Endothelial cell of umbilical vein (primary cell): ENCODE measurements around the gene PRDX5. TPM values are rescaled to one million over a fixed set of nuclear protein-coding genes. Genes with fewer than 3 reads are reported as not detected.
A peak's percentile ranks its signal among the peaks of the same experiment; 100 is the strongest.

Experiments used
- BruUV-seq: library from RNA; stranded (reverse); fragments of 400-500 nt; replicated peaks from 2 replicates; lab custom pipeline; 2021; lab: Mats Ljungman, UMichigan
- CTCF ChIA-PET: fragments of 300-600, 350-600 bp; sonication (Branson Sonifier 250); formaldehyde crosslinking; loops from one replicate; lab custom pipeline; 2021; ENCODE audit warnings: antibody characterized with exemption, inconsistent platforms; lab: Charles Lee
- POLR2A ChIA-PET: fragments of 300-600, 350-600 bp; sonication (Branson Sonifier 250); formaldehyde crosslinking; loops from one replicate; lab custom pipeline; 2021; ENCODE audit warnings: antibody characterized with exemption, inconsistent platforms; lab: Charles Lee
- DNase-seq: peaks from one replicate; pipeline ENCODE4 v3.0.0-alpha.2; 2011; ENCODE audit warnings: low read depth, low spot score
- FAIRE-seq: peaks from 2 replicates; lab custom pipeline; 2011; peaks lifted over from hg19 to GRCh38; lab: Jason Lieb, UNC
- H2AFZ ChIP-seq: 2 replicates; pipeline ENCODE4 v1.6.0; 2012; ENCODE audit warnings: low read depth, low read length, control low read depth, inconsistent platforms
- H3K27ac ChIP-seq: 2 replicates; pipeline ENCODE4 v1.5.1; 2011; ENCODE audit warnings: low read depth, mild to moderate bottlenecking, control low read depth, low read length, moderate library complexity; ENCODE audit not compliant: insufficient read depth
- H3K27me3 ChIP-seq, 2 experiments: 2 replicates each; pipeline versions ENCODE4 v1.6.0 to v1.6.1; 2011; ENCODE audit warnings: low read length in 2 of 2, mixed read lengths in 1 of 2; ENCODE audit not compliant: control insufficient read depth in 2 of 2, insufficient read depth in 2 of 2
- H3K36me3 ChIP-seq, 2 experiments: 2 replicates in 1 of 2; 3 replicates in 1 of 2; pipeline ENCODE4 v1.5.1; 2011; ENCODE audit warnings: low read length in 2 of 2, mild to moderate bottlenecking in 1 of 2, moderate library complexity in 1 of 2; ENCODE audit not compliant: control insufficient read depth in 2 of 2, insufficient read depth in 2 of 2; ENCODE audit errors: extremely low read depth in 1 of 2
- H3K4me1 ChIP-seq: 3 replicates; pipeline ENCODE4 v1.5.1; 2011; ENCODE audit warnings: mild to moderate bottlenecking, low read length; ENCODE audit not compliant: control insufficient read depth, insufficient read depth; ENCODE audit errors: extremely low read depth
- H3K4me2 ChIP-seq: 2 replicates; pipeline ENCODE4 v1.6.1; 2011; ENCODE audit warnings: low read length, control low read depth, mixed read lengths; ENCODE audit not compliant: insufficient read depth
- H3K4me3 ChIP-seq, 3 experiments: fragments of 200-600 bp in 1 of 3; sonication (generic), shearing (Covaris generic) in 1 of 3; replicated peaks in 1 of 3; 2 replicates each; pipeline ENCODE4 v1.5.1; 2011 to 2016; ENCODE audit warnings: control low read depth in 3 of 3, low read length in 3 of 3, mild to moderate bottlenecking in 2 of 3, inconsistent platforms in 1 of 3, low read depth in 1 of 3, moderate library complexity in 1 of 3; ENCODE audit not compliant: insufficient read depth in 1 of 3
- H3K79me2 ChIP-seq: 2 replicates; pipeline ENCODE4 v1.6.0; 2012; ENCODE audit warnings: low read length, inconsistent platforms; ENCODE audit not compliant: control insufficient read depth, insufficient read depth
- H3K9ac ChIP-seq: replicated peaks from 2 replicates; pipeline ENCODE3; 2011; ENCODE audit warnings: low read length, control low read depth; ENCODE audit not compliant: insufficient read depth; ENCODE audit errors: extremely low read depth
- H3K9me1 ChIP-seq: replicated peaks from 3 replicates; pipeline ENCODE4 v1.6.0; 2011; ENCODE audit warnings: mild to moderate bottlenecking, low read length; ENCODE audit not compliant: control insufficient read depth, insufficient read depth; ENCODE audit errors: extremely low read depth
- H3K9me3 ChIP-seq: replicated peaks from 2 replicates; pipeline ENCODE4 v1.5.1; 2012; ENCODE audit warnings: low read length, inconsistent platforms; ENCODE audit not compliant: control insufficient read depth, insufficient read depth
- H4K20me1 ChIP-seq: replicated peaks from 2 replicates; pipeline ENCODE3; 2011; ENCODE audit warnings: mild to moderate bottlenecking, low read length; ENCODE audit not compliant: control insufficient read depth, insufficient read depth; ENCODE audit errors: extremely low read depth
- EZH2 ChIP-seq: IDR thresholded peaks from 2 replicates; pipeline ENCODE4 v1.6.1; 2012; ENCODE audit warnings: borderline replicate concordance, low read depth, mild to moderate bottlenecking, moderate library complexity, low read length, inconsistent platforms; ENCODE audit not compliant: severe bottlenecking
- FOS ChIP-seq: IDR thresholded peaks from 2 replicates; pipeline ENCODE4 v1.6.1; 2011; ENCODE audit warnings: mild to moderate bottlenecking, low read length, moderate library complexity, borderline replicate concordance; ENCODE audit not compliant: insufficient read depth
- GATA2 ChIP-seq: IDR thresholded peaks from 2 replicates; pipeline ENCODE4 v1.7.0; 2011; ENCODE audit warnings: low read depth, mild to moderate bottlenecking, moderate library complexity, mixed read lengths, low read length; ENCODE audit not compliant: insufficient read length, insufficient read depth
- JUN ChIP-seq: IDR thresholded peaks from 2 replicates; pipeline ENCODE4 v1.6.1; 2011; ENCODE audit warnings: borderline replicate concordance, low read depth; ENCODE audit not compliant: insufficient read length, insufficient read depth
- MYC ChIP-seq: IDR thresholded peaks from one replicate; pipeline ENCODE4 v1.6.1; 2011; ENCODE audit warnings: mild to moderate bottlenecking, low read depth, low read length
- POLR2A ChIP-seq: IDR thresholded peaks from 2 replicates; pipeline ENCODE4 v1.6.1; 2012; ENCODE audit warnings: low read depth, mild to moderate bottlenecking, control low read depth, low read length
- POLR2AphosphoS5 ChIP-seq: IDR thresholded peaks from 2 replicates; pipeline ENCODE4 v1.6.1; 2012; ENCODE audit warnings: low read depth, mild to moderate bottlenecking, control low read depth, low read length, moderate library complexity; ENCODE audit not compliant: insufficient read depth
- dilution Hi-C: fragments of 300-500 bp; cut with MboI; formaldehyde crosslinking; loops from one replicate; pipeline ENCODE4 v1.15.0; 2019; ENCODE audit warnings: low sequenced_read_pairs; ENCODE audit not compliant: extremely low pct_ligation_motif_present
- intact Hi-C: fragments of 100-400 bp; cut with micrococcal nuclease; formaldehyde crosslinking; loops from one replicate; pipeline ENCODE4 v1.10.0; 2022
- polyA plus RNA-seq, 4 experiments: library from polyadenylated mRNA; depleted of rRNA in 3 of 4; stranded (reverse) in 3 of 4; unstranded in 1 of 4; fragments of >200 nt; gene quantifications; 2 replicates each; pipeline versions ENCODE4 v1.2.1 to v1.2.3, GENCODE V29; 2011 to 2012; ENCODE audit warnings: missing spikeins in 1 of 4
- total RNA-seq: library from RNA; stranded (reverse); gene quantifications from 2 replicates; pipeline ENCODE4 v1.2.3, GENCODE V29; 2021
- TF ChIP-seq, protein P1 (sequence below): IDR thresholded peaks from 2 replicates; pipeline ENCODE4 v1.6.1; 2011; ENCODE audit not compliant: insufficient read depth, insufficient read length
- TF ChIP-seq, protein P2 (sequence below), 2 donors: IDR thresholded peaks; 1 replicate in 1 of 2; 2 replicates in 1 of 2; pipeline ENCODE4 v1.5.1; 2011; ENCODE audit warnings: low read length in 2 of 2, mild to moderate bottlenecking in 2 of 2, moderate library complexity in 2 of 2, control low read depth in 1 of 2, inconsistent platforms in 1 of 2, low read depth in 1 of 2; ENCODE audit not compliant: insufficient read depth in 1 of 2; ENCODE audit errors: extremely low read depth in 1 of 2

Gene PRDX5
- total and polyA plus RNA-seq, 2 donors (not counting 3 experiments of a cell fraction or from before 2014, with no cell fraction given): 199 to 709 TPM

DNA sequence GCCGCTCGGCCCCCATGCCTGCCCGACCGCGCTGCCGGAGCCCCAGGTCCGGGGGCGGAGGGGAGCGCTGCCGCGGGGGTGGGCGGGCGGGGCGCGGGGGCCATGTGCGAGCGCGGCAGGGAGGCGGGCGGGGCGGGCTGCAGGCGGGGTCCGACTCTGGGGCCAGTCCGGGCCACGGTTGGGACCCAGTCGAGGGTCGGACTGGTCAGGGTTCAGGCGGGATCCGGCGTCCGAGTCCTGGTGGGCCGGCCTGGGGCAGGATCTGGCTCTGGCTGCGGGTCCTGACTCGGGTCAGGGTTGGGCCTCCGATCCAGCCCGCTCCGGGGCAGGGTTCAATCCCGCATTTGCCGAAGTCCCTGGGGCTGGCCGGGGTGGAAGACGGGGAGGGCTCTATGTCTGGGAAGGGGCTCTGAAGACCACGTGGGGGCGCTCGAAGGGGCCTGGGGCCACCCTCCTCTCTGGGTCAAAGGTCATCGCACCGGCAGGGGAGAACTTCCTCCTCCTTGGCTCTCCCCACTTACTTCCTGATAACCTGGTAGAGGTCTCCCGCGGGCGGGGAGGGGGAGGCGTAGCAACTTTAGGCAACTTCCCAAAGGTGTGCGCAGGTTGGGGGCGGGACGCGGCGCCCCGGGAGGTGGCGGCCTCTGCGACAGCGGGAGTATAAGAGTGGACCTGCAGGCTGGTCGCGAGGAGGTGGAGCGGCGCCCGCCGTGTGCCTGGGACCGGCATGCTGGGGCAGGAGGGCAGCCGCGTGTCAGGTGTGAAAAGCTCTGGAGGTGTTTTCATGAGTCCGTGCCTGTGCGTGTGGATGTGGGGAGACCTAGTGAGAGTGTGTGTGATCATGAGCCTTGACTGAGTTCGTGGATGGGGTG lies 12.0 kb upstream of the PRDX5 start:
- H3K4me1 ChIP-seq: peaks cover 7% of the 10 kb centered on the region
- no peaks in the 10 kb centered on the region for H3K36me3 ChIP-seq
- no peaks in the 10 kb centered on the region for H3K27me3 ChIP-seq
- peak overlapping the region; percentile 57 for H2AFZ ChIP-seq
- peak overlapping the region; percentile 59 to 68 (median 66) for H3K4me3 ChIP-seq
- ChIA-PET CTCF (interaction anchor here (0.7 to 6.7 kb wide), 10 partner anchors 12 to 305 kb away, joined by 4 to 413 read pairs (median 24); partner anchors contain the start of genes FERMT3, KCNK4, PPP1R14B and PRDX5), POLR2A (no interaction called here)
- dilution Hi-C loops (no loop called here), intact Hi-C loops (loop anchor here (1.0 to 2.0 kb wide), 6 partner anchors 11 to 121 kb away; partner anchors contain the start of genes BAD, FKBP2, GPR137 and TRMT112)
- H4K20me1 ChIP-seq: no peaks in the 10 kb centered on the region
- DNase-seq (peak; percentile 52), FAIRE-seq (peak; percentile 75)
- TF ChIP-seq JUN (no peak), FOS (no peak), POLR2A (no peak), GATA2 (no peak), POLR2AphosphoS5 (peak; percentile 27), MYC (no peak), EZH2 (no peak)
- TF ChIP-seq, protein P1, sequence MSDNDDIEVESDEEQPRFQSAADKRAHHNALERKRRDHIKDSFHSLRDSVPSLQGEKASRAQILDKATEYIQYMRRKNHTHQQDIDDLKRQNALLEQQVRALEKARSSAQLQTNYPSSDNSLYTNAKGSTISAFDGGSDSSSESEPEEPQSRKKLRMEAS: no peak
- TF ChIP-seq, protein P2, sequence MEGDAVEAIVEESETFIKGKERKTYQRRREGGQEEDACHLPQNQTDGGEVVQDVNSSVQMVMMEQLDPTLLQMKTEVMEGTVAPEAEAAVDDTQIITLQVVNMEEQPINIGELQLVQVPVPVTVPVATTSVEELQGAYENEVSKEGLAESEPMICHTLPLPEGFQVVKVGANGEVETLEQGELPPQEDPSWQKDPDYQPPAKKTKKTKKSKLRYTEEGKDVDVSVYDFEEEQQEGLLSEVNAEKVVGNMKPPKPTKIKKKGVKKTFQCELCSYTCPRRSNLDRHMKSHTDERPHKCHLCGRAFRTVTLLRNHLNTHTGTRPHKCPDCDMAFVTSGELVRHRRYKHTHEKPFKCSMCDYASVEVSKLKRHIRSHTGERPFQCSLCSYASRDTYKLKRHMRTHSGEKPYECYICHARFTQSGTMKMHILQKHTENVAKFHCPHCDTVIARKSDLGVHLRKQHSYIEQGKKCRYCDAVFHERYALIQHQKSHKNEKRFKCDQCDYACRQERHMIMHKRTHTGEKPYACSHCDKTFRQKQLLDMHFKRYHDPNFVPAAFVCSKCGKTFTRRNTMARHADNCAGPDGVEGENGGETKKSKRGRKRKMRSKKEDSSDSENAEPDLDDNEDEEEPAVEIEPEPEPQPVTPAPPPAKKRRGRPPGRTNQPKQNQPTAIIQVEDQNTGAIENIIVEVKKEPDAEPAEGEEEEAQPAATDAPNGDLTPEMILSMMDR (IDR thresholded peaks at IDR 0.05; ENCODE audit: extremely low read depth in 1 of 2, insufficient read depth in 1 of 2, low read depth in 1 of 2, low read length in 2 of 2): peak; percentile 21 to 45
- peaks cover 10% of the 10 kb centered on the region for H3K79me2 ChIP-seq
- no peaks in the 10 kb centered on the region for H3K9me1 ChIP-seq
- BruUV-seq: no TSS peak
- H3K27ac ChIP-seq: peak overlapping the region; percentile 42
- peak overlapping the region; percentile 55 for H3K9ac ChIP-seq
- peak overlapping the region; percentile 60 for H3K4me2 ChIP-seq
- no peaks in the 10 kb centered on the region for H3K9me3 ChIP-seq
